A549 (cell line): ENCODE results near the gene OR10D3. TPM values are rescaled to one million over a fixed set of nuclear protein-coding genes. Genes with fewer than 3 reads are reported as not detected.

ENCODE experiments used
- ATAC-seq, 2 experiments: fragments of 200-7000 bp in 1 of 2; fragments of >200 bp in 1 of 2; cut with Nextera tagmentation in 1 of 2; cut with Tn5 transposase in 1 of 2; 3 replicates each; pipeline versions ENCODE4 v1.8.0 to v1.9.1; 2018 to 2020; ENCODE audit warnings: mild to moderate bottlenecking in 1 of 2, moderate library complexity in 1 of 2
- CTCF ChIA-PET: fragments of 300-600 bp; sonication (Branson Sonifier 250); formaldehyde crosslinking; extraction: SDS; loops from one replicate; lab custom pipeline; 2021; ENCODE audit warnings: antibody characterized with exemption, inconsistent platforms; lab: Yijun Ruan, JAX
- POLR2A ChIA-PET: fragments of 350-600 bp; formaldehyde crosslinking; extraction: SDS; loops from one replicate; lab custom pipeline; 2021; ENCODE audit warnings: antibody characterized with exemption, inconsistent platforms; lab: Yijun Ruan, JAX
- DNase-seq, 2 experiments: peaks; one replicate each; pipeline versions ENCODE4 v3.0.0 to v3.0.0-alpha.2; 2011 to 2016; ENCODE audit warnings: low read depth in 1 of 2, low spot score in 1 of 2
- FAIRE-seq: peaks from 2 replicates; lab custom pipeline; 2011; peaks lifted over from hg19 to GRCh38; lab: Jason Lieb, UNC
- H3K27ac ChIP-seq, 2 experiments: fragments of >200 bp; sonication (Bioruptor Twin); formaldehyde crosslinking; 3 replicates each; pipeline ENCODE4 v1.5.1; 2016 to 2017
- H3K4me1 ChIP-seq: fragments of >200 bp; sonication (Bioruptor Twin); formaldehyde crosslinking; 3 replicates; pipeline ENCODE4 v1.6.1; 2016
- H3K4me2 ChIP-seq: fragments of >200 bp; sonication (Bioruptor Twin); formaldehyde crosslinking; 3 replicates; pipeline ENCODE4 v1.6.1; 2016
- H3K4me3 ChIP-seq: fragments of >200 bp; sonication (Bioruptor Twin); formaldehyde crosslinking; 3 replicates; pipeline ENCODE4 v1.5.1; 2016
- H3K9me3 ChIP-seq: fragments of >200 bp; sonication (Bioruptor Twin); formaldehyde crosslinking; 3 replicates; pipeline ENCODE4 v1.6.1; 2016
- BCL3 ChIP-seq: fragments of >200 bp; sonication (Bioruptor Twin); formaldehyde crosslinking; IDR thresholded peaks from 3 replicates; pipeline ENCODE4 v1.6.1; 2016
- CBX2 ChIP-seq: fragments of 200-600 bp; sonication (generic); IDR thresholded peaks from 2 replicates; pipeline ENCODE4 v1.6.1; 2016; ENCODE audit warnings: low read depth, mild to moderate bottlenecking, borderline replicate concordance
- CHD4 ChIP-seq: fragments of 200-600 bp; sonication (generic); IDR thresholded peaks from 2 replicates; pipeline ENCODE4 v1.6.1; 2016; ENCODE audit warnings: antibody characterized with exemption, mild to moderate bottlenecking, borderline replicate concordance
- E2F6 ChIP-seq: IDR thresholded peaks from 2 replicates; pipeline ENCODE4 v1.6.1; 2012; ENCODE audit warnings: low read depth, borderline replicate concordance
- ESRRA ChIP-seq: fragments of 150-350 bp; IDR thresholded peaks from 2 replicates; pipeline ENCODE4 v1.6.1; 2014; ENCODE audit warnings: mild to moderate bottlenecking, low read length, borderline replicate concordance
- FOXS1 ChIP-seq: fragments of 250-450 bp; sonication (Bioruptor Pico); IDR thresholded peaks from 2 replicates; pipeline ENCODE4 v1.5.0; 2020; ENCODE audit warnings: mild to moderate bottlenecking, moderate library complexity
- GATA3 ChIP-seq: IDR thresholded peaks from 2 replicates; pipeline ENCODE4 v1.6.1; 2012; ENCODE audit warnings: borderline replicate concordance
- HMGXB4 ChIP-seq: fragments of 250-450 bp; sonication (Bioruptor Pico); IDR thresholded peaks from 2 replicates; pipeline ENCODE4 v1.5.0; 2021; ENCODE audit warnings: mild to moderate bottlenecking, moderate library complexity, borderline replicate concordance
- HOXB5 ChIP-seq: fragments of 250-450 bp; sonication (Bioruptor Pico); IDR thresholded peaks from 2 replicates; pipeline ENCODE4 v1.5.0; 2020; ENCODE audit warnings: mild to moderate bottlenecking, moderate library complexity
- KDM1A ChIP-seq: fragments of 200-600 bp; sonication (generic); IDR thresholded peaks from 2 replicates; pipeline ENCODE4 v1.6.1; 2016; ENCODE audit warnings: low read depth, mild to moderate bottlenecking
- MAFK ChIP-seq: fragments of 450-650 bp; IDR thresholded peaks from 2 replicates; pipeline ENCODE4 v1.6.1; 2014; ENCODE audit not compliant: partially characterized antibody
- NFE2L2 ChIP-seq: fragments of 150-350 bp; conservative IDR thresholded peaks from 2 replicates; pipeline ENCODE4 v1.6.1; 2014; ENCODE audit warnings: low read length
- SMC3 ChIP-seq: fragments of >200 bp; sonication (Bioruptor Twin); formaldehyde crosslinking; IDR thresholded peaks from 3 replicates; pipeline ENCODE4 v1.6.1; 2018; ENCODE audit warnings: inconsistent platforms
- SREBF2 ChIP-seq: fragments of 450-650 bp; IDR thresholded peaks from 2 replicates; pipeline ENCODE4 v1.6.1; 2014; ENCODE audit warnings: mild to moderate bottlenecking, moderate library complexity
- TP53 ChIP-seq: fragments of 250-450 bp; sonication (Bioruptor Pico); IDR thresholded peaks from 2 replicates; pipeline ENCODE4 v1.5.0; 2021; ENCODE audit warnings: mild to moderate bottlenecking, moderate library complexity
- ZC3H11A ChIP-seq: fragments of 450-650 bp; IDR thresholded peaks from 2 replicates; pipeline ENCODE4 v1.6.1; 2014; ENCODE audit warnings: antibody characterized with exemption, mild to moderate bottlenecking
- WGBS: methylation state at CpG from one replicate; pipeline ENCODE4 v1.1.6; 2017; ENCODE audit errors: missing lambda C conversion rate; 5-methylcytosine and 5-hydroxymethylcytosine counted together
- polyA plus RNA-seq, 4 experiments: library from polyadenylated mRNA; depleted of rRNA in 3 of 4; stranded (reverse); fragments of >200 nt; fragmentation: RNase III in 1 of 4; extraction: RNeasy Plus Mini Kit Qiagen cat#74134 plus additional on column Dnase treatment in 1 of 4; gene quantifications; 2 replicates in 3 of 4; 3 replicates in 1 of 4; pipeline ENCODE4 v1.2.3, GENCODE V29; 2011 to 2017
- TF ChIP-seq, protein P1 (sequence below): fragments of 150-350 bp; IDR thresholded peaks from 2 replicates; pipeline ENCODE4 v1.6.1; 2014; ENCODE audit warnings: low read depth, mild to moderate bottlenecking, low read length
- TF ChIP-seq, protein P2 (sequence below): fragments of 200-600 bp; sonication (generic); IDR thresholded peaks from 2 replicates; pipeline ENCODE4 v1.6.1; 2016; ENCODE audit warnings: antibody characterized with exemption, mild to moderate bottlenecking, moderate library complexity
- TF ChIP-seq, protein P3 (sequence below): fragments of 250-450 bp; sonication (Bioruptor Pico); IDR thresholded peaks from 2 replicates; pipeline ENCODE4 v1.5.0; 2020; ENCODE audit warnings: low read depth, mild to moderate bottlenecking, moderate library complexity
- TF ChIP-seq, protein P4 (sequence below): fragments of >200 bp; sonication (Bioruptor Twin); formaldehyde crosslinking; IDR thresholded peaks from 3 replicates; pipeline ENCODE4 v1.5.1; 2016

Gene OR10D3
- polyA plus RNA-seq, 2 of the 4 experiments (the other 2 are of a cell fraction) = not detected

DNA sequence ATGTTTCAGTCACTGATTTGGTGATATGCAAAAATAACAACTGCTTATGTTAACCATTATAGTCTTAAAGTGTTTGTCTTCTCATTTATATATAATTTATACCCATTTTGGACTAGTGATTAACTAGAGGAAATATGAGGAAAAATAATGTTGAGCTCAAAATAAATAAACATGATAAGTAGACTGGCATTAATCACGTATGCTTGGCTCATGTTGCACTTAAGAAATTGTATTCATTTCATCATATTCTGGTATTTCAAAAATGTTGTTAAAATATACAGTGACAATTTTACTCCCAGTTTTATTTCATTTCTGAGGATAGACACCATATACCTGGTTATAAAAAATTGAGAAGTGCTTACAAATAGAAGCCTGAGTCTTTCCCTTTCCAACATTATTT is 3.8 kb upstream of the OR10D3 start:
- 24% methylated on average over 1 of the region's 1 CpG for WGBS
- H3K27ac ChIP-seq = no peak overlapping the region
- no peak overlapping the region for H3K4me3 ChIP-seq
- ChIA-PET POLR2A (no interaction called here), CTCF (no interaction called here)
- H3K4me2 ChIP-seq = no peak overlapping the region
- DNase-seq (no peak), FAIRE-seq (no peak), ATAC-seq (no peak)
- 0 out of 3 replicates have a peak, but pooled peaks cover 2% of the 10 kb centered on the region for H3K4me1 ChIP-seq
- H3K9me3 ChIP-seq = no peaks in the 10 kb centered on the region
- TF ChIP-seq GATA3 (no peak), MAFK (no peak), FOXS1 (no peak), ESRRA (no peak), HMGXB4 (CRISPR knock-in tag) (no peak), KDM1A (no peak), SMC3 (no peak), CBX2 (no peak), SREBF2 (no peak), HOXB5 (CRISPR knock-in tag) (no peak), NFE2L2 (no peak)
- TF ChIP-seq, protein P1, sequence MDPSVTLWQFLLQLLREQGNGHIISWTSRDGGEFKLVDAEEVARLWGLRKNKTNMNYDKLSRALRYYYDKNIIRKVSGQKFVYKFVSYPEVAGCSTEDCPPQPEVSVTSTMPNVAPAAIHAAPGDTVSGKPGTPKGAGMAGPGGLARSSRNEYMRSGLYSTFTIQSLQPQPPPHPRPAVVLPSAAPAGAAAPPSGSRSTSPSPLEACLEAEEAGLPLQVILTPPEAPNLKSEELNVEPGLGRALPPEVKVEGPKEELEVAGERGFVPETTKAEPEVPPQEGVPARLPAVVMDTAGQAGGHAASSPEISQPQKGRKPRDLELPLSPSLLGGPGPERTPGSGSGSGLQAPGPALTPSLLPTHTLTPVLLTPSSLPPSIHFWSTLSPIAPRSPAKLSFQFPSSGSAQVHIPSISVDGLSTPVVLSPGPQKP = no peak
- TF ChIP-seq, protein P2, sequence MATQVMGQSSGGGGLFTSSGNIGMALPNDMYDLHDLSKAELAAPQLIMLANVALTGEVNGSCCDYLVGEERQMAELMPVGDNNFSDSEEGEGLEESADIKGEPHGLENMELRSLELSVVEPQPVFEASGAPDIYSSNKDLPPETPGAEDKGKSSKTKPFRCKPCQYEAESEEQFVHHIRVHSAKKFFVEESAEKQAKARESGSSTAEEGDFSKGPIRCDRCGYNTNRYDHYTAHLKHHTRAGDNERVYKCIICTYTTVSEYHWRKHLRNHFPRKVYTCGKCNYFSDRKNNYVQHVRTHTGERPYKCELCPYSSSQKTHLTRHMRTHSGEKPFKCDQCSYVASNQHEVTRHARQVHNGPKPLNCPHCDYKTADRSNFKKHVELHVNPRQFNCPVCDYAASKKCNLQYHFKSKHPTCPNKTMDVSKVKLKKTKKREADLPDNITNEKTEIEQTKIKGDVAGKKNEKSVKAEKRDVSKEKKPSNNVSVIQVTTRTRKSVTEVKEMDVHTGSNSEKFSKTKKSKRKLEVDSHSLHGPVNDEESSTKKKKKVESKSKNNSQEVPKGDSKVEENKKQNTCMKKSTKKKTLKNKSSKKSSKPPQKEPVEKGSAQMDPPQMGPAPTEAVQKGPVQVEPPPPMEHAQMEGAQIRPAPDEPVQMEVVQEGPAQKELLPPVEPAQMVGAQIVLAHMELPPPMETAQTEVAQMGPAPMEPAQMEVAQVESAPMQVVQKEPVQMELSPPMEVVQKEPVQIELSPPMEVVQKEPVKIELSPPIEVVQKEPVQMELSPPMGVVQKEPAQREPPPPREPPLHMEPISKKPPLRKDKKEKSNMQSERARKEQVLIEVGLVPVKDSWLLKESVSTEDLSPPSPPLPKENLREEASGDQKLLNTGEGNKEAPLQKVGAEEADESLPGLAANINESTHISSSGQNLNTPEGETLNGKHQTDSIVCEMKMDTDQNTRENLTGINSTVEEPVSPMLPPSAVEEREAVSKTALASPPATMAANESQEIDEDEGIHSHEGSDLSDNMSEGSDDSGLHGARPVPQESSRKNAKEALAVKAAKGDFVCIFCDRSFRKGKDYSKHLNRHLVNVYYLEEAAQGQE = no peak

DNA sequence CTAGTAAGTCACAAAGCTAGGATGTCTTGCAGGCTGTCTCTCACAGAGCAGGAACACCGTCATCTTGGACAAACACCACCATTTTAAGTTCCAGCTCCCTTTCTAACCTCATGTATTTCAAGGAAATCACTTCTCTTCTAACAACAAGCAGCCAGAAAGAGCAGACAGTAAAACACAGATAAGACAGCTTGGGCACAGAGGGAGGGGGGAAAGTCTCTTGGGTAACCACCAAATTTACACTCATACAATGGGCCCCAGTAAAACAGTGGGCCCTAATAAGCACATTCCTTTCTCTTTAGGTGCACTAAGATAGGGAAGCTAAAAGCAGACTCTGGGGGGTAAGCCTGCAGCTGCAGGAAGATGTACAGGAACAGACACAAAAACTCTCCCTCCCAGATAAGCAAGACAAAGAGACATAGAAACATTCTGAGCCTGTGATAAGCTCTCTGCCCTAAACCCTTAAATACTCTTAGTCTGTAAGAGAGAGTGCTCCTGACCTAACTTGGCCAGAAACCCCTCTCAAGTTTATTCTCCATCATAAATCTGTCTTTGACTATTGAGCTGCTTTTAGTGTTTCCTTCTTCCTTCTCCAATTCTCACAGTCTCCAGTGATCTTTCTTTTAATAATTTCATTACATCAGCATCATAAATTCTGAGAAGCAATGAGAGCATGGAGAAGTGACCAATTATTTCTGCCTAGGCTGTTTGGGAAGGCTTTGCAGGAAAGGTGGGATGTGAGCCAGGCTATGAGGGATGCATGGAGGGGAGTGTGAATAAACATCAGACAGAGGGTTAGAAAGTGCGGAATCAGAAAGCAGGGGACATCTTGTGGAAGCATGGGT is 7.4 kb downstream of the OR10D3 start:
- ATAC-seq (no peak), DNase-seq (no peak)
- 25% methylated on average over 2 of the region's 2 CpGs for WGBS
- H3K4me1 ChIP-seq = no peaks in the 10 kb centered on the region
- TF ChIP-seq TP53 (no peak), ZC3H11A (no peak), HOXB5 (CRISPR knock-in tag) (no peak), E2F6 (no peak), CHD4 (no peak), BCL3 (no peak)
- TF ChIP-seq, protein P3, sequence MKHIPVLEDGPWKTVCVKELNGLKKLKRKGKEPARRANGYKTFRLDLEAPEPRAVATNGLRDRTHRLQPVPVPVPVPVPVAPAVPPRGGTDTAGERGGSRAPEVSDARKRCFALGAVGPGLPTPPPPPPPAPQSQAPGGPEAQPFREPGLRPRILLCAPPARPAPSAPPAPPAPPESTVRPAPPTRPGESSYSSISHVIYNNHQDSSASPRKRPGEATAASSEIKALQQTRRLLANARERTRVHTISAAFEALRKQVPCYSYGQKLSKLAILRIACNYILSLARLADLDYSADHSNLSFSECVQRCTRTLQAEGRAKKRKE (CRISPR knock-in tag) = no peak
- TF ChIP-seq, protein P4, sequence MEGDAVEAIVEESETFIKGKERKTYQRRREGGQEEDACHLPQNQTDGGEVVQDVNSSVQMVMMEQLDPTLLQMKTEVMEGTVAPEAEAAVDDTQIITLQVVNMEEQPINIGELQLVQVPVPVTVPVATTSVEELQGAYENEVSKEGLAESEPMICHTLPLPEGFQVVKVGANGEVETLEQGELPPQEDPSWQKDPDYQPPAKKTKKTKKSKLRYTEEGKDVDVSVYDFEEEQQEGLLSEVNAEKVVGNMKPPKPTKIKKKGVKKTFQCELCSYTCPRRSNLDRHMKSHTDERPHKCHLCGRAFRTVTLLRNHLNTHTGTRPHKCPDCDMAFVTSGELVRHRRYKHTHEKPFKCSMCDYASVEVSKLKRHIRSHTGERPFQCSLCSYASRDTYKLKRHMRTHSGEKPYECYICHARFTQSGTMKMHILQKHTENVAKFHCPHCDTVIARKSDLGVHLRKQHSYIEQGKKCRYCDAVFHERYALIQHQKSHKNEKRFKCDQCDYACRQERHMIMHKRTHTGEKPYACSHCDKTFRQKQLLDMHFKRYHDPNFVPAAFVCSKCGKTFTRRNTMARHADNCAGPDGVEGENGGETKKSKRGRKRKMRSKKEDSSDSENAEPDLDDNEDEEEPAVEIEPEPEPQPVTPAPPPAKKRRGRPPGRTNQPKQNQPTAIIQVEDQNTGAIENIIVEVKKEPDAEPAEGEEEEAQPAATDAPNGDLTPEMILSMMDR = no peak
- TF ChIP-seq, all 56 proteins: peak for 0
- Histone ChIP-seq H3K4me2 (no peak overlapping the region), H3K9me3 (no peaks in the 10 kb centered on the region), H3K27ac (no peak overlapping the region), H3K4me3 (no peak overlapping the region)
- FAIRE-seq = no peak
- ChIA-PET POLR2A (no interaction called here), CTCF (no interaction called here)
